GM19035 (cell line): ENCODE results near the gene APOA1.

Experiments used
- ATAC-seq: cut with Tn5 transposase; IDR thresholded peaks from one replicate; pipeline ENCODE4 v1.9.1; 2021; ENCODE audit not compliant: unreplicated experiment

APOA1 gene

DNA sequence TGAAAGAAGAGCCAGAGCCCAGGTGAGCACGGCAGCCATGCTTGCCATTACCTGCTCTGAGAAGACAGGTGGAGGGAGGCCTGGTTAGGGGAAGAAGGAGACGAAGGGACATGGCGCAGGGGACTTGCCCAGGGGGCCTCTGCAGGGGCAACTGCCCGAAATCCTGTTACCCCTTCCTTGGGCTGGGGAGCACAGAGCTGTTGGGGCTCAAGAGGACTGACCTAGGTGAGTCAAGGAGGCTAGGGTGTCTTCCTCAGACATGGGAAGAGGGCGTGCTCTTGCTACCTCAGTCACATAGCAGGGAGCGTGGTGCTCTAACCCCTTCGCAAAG lies 45.6 kb downstream of the APOA1 start, which contains the start of gene APOA5:
Gene APOA5 (minus strand): TSS at position 67 of the 331 bp plus-strand sequence. CDS start 19 bp downstream, at position 48.
- ATAC-seq = no peak

- ATAC-seq = no peak
These were observed 46.2 kb downstream of the APOA1 start for GRCh38 chr11:116791002-116791812.

- no peak for ATAC-seq
These were observed 47.0 kb downstream of the APOA1 start for GRCh38 chr11:116790167-116791001.

GRCh38 chr11:116788975-116789374 lies 48.4 kb downstream of the APOA1 start:
- no peak for ATAC-seq

GRCh38 chr11:116788534-116788933 lies 48.9 kb downstream of the APOA1 start:
- no peak for ATAC-seq

DNA sequence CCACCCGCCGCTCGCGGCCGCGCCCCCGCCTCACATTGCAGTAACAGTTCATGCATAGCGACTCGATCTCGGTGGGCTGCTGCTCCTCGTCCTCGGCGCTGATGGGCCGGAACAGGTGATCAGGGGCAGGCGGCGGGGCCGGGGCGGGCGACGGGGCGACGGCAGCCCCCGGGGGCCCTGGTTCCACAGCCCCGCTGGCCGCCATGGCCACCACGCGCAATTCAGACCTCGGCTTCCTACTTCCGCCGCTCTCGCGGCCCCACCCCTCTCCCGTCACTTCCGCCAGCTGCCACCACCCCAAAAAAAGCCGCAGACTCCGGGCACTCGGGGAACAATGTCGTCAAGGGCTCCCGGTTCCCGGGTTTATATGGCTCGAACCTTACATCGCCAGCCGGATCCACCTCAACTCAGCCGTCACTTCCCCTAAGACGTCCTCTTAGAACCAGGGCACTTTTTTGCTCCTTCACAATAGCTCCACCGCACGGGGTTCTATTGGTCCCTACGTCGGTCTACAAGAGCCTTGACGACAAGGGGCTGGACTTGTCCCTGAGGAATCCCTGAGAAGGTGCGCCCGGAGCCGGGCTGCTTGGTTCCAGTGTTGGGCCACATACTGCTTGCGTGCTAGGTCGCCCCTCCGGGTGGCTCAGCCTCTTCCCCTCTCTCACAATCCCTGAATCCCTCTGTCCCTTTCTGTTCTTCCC lies 49.5 kb downstream of the APOA1 start, which contains the start of gene ZPR1:
Gene ZPR1 (minus strand): TSS at position 238 of the 701 bp plus-strand sequence. CDS start 33 bp downstream, at position 205.
- ATAC-seq = peak; percentile 88

GRCh38 chr11:116787436-116787785 lies 50.0 kb downstream of the APOA1 start:
- ATAC-seq = peak; percentile 2

DNA sequence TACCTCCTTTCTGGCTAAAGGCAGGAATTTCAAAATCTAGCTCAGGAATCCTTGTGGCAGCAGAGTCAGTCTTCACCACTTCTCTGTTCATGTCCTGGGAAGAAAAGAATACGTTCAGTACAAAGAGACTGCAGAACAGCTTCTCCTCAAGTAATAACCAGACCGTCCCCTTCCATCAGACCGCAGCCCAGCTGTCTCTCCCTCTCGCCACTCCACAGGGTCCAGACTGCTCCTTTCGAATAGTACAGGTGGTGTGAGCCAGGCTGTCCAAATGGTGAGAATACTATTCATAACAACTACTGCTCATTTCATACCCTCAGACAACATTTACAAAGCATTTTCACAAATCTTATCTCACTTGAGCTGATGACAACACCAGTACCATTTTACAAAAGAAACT lies 50.5 kb downstream of the APOA1 start:
- ATAC-seq = no peak

GRCh38 chr11:116786326-116786725 lies 51.1 kb downstream of the APOA1 start:
- ATAC-seq = no peak
